NCI-H2227 treated with DMSO at 0.1 percent for 48 hours (cell line): ENCODE results near the gene B4GALNT2.
"Not testable (repeated sequence)": the region's sequence is repeated elsewhere in the genome, so short reads cannot be mapped to it uniquely, and the experiment has no call there.

ENCODE experiments used
- DNase-seq: peaks from one replicate; lab custom pipeline; 2025; lab: John Stamatoyannopoulos, UW

The B4GALNT2 gene

DNA sequence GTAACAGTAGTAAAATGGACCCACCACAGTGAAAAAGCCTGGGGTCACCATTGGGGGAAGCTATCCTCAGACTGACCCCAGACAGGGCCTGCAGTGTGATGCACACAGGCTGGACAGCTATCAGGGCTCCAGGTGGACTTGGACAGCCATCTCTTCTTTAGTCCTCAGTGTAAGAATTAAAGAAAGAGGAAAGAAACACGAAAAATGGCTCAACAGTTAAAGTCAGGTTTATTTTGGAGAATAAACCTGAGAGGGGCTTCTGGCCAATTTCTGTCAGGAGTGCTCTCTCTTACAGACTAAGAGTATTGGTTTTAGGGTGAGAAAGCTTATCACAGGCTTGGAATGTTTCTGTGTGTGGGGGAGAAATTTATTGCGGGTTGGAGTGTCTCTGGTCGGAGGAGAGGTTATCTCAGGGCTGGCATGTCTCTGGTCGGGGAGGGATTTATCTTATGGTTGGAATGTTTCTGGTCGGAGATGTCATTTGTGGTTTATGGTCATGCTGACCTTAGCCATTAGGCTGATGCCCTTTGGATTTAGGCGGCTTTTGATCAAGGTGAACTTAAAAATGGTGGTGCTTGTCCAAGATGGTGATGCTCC is 10.8 kb upstream of the B4GALNT2 start:
- no peak for DNase-seq

DNA sequence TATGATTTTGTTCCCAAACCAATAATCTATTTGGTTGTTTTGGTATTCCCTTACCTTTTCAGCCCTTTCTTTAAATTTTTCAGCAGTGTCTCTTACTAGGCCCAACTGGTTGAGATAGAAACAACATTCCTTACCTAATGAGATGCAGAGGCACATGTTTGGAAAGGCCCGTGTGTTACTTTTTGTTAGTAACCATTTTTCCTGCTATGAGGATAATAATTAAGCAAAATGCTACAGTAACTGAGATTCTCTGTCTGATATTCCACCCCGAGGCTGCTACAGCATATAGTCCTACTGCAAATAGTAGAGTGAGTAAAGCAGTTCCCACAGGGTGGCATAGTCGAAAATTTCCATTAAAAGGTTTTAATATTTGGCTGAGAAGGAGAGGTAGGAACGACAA is 10.0 kb upstream of the B4GALNT2 start:
- DNase-seq: no peak

- DNase-seq: no peak
Observed at GRCh38 chr17:49123061-49123460, 9.5 kb upstream of the B4GALNT2 start.

- DNase-seq: no peak
Observed at GRCh38 chr17:49125449-49125848, 7.1 kb upstream of the B4GALNT2 start.

- DNase-seq: not testable (repeated sequence)
Observed at GRCh38 chr17:49126183-49126859, 6.2 kb upstream of the B4GALNT2 start.

DNA sequence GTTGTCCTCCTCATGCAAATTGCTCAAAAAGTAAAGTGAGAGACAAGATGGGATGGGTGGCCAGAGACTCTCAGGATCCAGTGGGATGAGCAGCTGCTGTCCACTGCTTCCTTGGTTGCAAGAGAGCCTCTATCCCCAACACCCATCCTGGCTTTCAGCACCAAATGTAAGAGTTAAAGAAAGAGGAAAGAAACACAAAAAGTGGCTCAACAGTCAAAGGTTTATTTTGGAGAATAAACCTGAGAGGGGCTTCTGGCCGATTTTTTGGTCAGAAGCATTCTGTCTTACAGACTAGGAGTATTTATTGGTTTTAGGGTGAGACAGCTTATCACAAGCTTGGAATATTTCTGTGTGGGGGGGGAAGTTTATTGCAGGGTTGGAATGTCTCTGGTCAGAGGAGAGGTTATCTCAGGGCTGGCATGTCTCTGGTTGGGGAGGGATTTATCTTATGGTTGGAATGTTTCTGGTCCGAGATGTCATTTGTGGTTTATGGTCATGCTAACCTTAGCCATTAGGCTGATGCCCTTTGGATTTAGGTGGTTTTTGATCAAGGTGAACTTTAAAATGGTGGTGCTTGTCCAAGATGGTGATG is 3.1 kb upstream of the B4GALNT2 start:
- not testable (repeated sequence) for DNase-seq

DNA sequence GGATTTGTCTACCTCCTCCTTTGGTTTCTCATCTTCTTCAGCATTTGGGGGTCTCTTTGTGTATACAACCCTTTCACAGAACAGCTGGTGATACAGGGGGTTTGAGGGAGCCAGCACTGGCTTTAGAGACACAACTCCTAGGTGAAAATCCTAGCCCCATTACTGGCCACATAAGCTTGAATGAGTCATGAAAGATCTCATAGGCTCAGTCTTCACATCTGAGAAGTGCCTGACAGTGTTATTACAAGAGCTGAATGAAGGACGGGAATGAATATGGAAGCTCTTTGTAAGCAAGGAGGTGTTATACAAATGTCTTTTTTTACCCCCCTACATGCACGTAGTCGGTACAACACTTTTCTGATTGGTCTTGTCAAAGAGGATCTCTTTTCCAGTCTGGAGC is 1.7 kb upstream of the B4GALNT2 start:
- no peak for DNase-seq

- no peak for DNase-seq
Observed at GRCh38 chr17:49132317-49132698, 261 bp upstream of the B4GALNT2 start.

GRCh38 chr17:49136335-49136734 is 3.8 kb downstream of the B4GALNT2 start:
- DNase-seq: no peak

DNA sequence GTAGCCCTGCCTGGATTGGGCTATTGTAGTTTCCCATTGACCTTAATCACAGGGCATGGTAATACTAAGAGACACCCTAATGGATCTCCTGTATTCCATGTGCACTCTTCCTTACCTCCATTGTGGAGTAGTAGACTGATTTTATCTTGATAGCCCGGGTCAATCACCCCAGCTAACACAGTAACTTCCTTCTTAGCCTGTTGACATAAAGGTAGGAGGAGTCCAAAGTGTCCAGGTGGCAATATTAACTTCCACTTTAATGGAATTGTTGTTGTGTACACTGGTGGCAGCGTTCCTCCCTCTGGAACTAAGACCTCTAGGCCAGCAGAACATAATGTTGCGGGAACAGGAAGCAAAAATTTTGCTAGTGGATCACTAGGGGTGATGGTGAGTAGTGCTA is 13.1 kb downstream of the B4GALNT2 start:
- DNase-seq: not testable (repeated sequence)

DNA sequence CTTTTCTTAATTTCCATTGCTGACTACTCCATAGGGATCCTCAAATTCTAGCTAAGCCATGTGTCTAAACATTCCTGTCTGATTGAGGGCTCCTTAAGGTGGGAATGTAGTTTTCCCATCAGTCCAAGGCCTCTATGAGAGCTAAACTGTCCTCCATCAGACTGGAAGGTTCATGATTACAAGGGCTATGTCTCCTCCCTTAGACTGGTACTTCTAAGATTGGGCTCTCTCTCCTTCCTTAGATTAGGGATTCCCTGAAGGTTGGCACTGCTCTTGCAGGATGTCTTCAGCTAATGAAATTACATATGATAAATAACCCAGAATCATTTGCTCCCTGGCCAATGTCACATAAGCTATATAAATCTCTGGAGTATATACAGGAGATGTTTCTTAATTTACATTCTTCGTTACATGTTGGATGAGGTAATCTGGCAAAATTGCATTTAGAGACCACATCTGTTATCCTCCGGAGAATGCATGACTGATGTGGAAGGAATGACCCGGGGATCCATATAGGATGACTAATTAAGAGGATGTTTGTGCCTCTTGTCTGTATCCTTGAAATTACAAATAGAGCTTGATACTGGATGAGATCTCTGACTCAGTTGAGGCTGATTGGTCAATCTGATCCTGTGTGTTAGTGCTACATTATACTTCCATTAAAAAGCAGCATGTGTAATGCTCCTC is 14.2 kb downstream of the B4GALNT2 start:
- DNase-seq: no peak

DNA sequence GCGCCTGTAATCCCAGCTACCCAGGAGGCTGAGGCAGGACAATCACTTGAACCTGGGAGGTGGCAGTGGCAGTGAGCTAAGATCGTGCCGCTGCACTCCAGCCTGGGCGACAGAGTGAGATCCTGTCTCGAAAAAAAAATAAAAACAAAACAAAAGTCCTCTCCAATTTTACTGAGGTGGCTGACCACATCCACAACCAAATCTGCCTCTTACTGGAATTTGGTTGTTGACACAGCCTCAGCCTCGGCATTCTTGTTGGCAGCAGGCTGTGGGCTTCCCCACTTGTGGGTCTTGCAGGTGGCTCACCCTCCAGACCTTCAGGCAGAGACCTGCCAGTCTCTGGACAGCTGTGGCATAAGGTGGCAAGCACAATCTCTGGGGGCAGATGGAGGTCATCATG is 15.6 kb downstream of the B4GALNT2 start:
- no peak for DNase-seq

DNA sequence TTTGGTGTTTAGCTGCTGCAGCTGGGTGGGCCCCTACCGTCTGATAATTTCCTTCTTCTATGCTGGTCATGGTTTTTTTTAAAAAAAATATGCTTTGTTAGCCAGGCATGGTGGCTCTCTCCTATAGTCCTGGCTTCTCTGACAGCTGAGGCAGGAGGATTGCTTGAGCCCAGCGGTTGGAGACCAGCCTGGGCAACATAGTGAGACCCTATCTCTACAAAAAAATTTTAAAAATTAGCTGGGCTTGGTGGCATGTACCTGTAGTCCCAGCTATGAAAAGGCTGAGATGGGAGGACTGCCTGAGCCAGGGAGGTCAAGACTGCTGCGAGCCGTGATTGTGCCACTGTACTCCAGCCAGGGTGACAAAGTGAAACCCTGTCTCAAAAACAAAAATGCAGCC is 19.4 kb downstream of the B4GALNT2 start:
- DNase-seq: no peak

- no peak for DNase-seq
Observed at GRCh38 chr17:49156256-49156655, 23.7 kb downstream of the B4GALNT2 start.

DNA sequence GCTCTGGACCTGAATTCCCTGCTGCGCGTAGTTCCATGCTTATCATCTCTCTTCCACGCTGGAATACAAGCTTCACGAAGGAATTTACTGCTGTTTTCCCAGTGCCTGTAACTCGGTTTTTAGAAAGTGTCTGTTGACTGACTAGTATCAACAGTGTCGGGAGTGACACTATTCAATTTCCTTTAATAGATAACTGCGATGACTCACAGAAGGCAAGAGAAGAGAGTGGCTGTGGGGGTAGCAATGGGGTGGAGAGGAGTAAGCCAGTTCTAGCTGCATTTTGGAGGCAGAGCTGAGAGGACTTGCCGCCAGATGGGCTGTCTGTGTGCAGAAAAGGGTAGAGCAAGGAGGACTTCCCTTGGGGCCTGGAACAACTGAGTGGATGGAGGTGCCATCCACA is 25.2 kb downstream of the B4GALNT2 start:
- DNase-seq: no peak

- DNase-seq: no peak
Observed at GRCh38 chr17:49162866-49163265, 30.3 kb downstream of the B4GALNT2 start.

DNA sequence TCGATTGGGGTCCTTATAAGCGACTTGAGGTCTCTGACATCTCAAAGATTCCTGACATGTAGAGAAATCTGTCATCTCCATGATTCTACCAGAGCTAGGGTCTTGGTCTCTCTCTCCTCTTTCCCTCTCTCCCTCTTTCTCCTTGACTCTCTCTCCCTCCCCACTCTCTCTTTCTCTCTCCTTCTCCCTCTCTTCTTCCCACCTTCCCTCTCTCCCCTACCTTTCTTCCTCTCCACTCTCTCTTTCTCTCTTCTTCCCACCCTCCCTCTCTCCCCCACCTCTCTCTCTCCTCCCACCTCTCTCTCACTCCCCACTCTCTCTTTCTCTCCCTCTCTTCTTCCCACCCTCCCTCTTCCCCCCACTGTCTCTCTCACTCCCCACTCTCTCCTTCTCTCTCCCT is 32.6 kb downstream of the B4GALNT2 start:
- DNase-seq: no peak

GRCh38 chr17:49168706-49169105 is 36.1 kb downstream of the B4GALNT2 start:
- DNase-seq: no peak

- DNase-seq: no peak
Observed at GRCh38 chr17:49170216-49170615, 37.6 kb downstream of the B4GALNT2 start.

DNA sequence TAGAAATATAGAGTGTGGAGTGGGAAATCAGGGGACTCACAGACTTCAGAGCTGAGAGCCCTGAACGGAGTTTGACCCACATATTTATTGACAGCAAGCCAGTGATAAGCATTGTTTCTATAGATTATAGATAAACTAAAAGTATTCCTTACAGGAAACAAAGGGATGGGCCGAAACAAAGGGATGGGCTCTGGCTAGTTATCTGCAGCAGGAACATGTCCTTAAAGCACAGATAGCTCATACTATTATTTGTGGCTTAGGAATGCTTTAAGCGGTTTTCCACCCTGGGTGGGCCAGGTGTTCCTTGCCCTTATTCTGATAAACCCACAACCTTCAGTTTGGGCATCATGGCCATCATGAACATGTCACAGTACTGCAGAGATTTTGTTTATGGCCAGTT is 38.1 kb downstream of the B4GALNT2 start:
- not testable (repeated sequence) for DNase-seq

GRCh38 chr17:49175978-49176377 is 43.4 kb downstream of the B4GALNT2 start:
- not testable (repeated sequence) for DNase-seq

DNA sequence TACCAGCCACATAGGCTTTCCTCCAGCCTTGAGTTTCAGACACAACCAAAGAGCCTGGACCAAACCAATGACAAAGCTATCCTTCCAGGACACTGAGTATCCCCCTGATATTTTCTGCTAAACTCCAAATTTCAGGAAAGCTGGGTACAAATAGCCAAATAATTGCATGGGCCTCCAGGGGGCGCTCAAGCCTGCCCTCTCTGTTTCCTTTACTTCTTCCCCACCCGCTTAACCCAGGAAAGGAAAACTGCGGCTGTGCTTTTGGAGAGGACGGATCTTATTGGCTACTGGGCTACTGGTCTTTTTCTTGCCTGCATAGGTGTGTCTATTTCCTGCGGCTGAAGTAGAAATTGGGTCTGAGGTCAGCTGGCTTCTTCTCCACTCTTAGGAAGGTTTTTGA is 47.7 kb downstream of the B4GALNT2 start:
- no peak for DNase-seq

GRCh38 chr17:49180998-49181635 is 48.5 kb downstream of the B4GALNT2 start:
- no peak for DNase-seq
